ENCODE measurements around the gene ULBP1. TPM values are rescaled to one million over a fixed set of nuclear protein-coding genes. Genes with fewer than 3 reads are reported as not detected.

Gene ULBP1
- 1 to 10 TPM; 1.1 to 2.1 TPM for total RNA-seq
- 1 to 10 TPM; 2.7 to 6.0 (median 4.2) TPM for polyA plus RNA-seq (ENCODE audit: insufficient read length in 6 of 6)
- long read RNA-seq, donor 1, partial matches to known transcripts, result 0 of 2 reads
- long read RNA-seq, donor 1, other reads (novel, unspliced or antisense), result 0 of 2 reads
- long read RNA-seq, donor 2, result 0 reads
- long read RNA-seq, donor 3, result 0 reads
- long read RNA-seq, donor 4, result 0 reads
- long read RNA-seq, donor 5, result 0 reads
- long read RNA-seq, donor 6, partial matches to known transcripts, result 0 of 1 reads
- long read RNA-seq, donor 6, other reads (novel, unspliced or antisense), result 0 of 1 reads
- long read RNA-seq, donor 7, partial matches to known transcripts, result 0 of 1 reads
- long read RNA-seq, donor 7, other reads (novel, unspliced or antisense), result 0 of 1 reads
- long read RNA-seq, donor 8, partial matches to known transcripts, result 0 of 3 reads
- long read RNA-seq, donor 8, other reads (novel, unspliced or antisense), result 0 of 3 reads
- long read RNA-seq, donor 9, result 0 reads
- long read RNA-seq, donor 10, result 0 reads
- long read RNA-seq, donor 11, result 0 reads
- long read RNA-seq, donor 12, partial matches to known transcripts, result 0 of 1 reads
- long read RNA-seq, donor 12, other reads (novel, unspliced or antisense), result 0 of 1 reads

- intact Hi-C loops (cut with DNase I), result no loop called here
Observed at GRCh38 chr6:149963462-149964307, at the start of gene ULBP1. ULBP1 (plus strand) TSS chr6:149963943; CDS start chr6:149964050, 107 bp downstream.

GRCh38 chr6:149915970-149916865 is 47.5 kb upstream of the ULBP1 start:
- Histone ChIP-seq H3K4me3 (no peak overlapping the region), H3K4me1 (no peaks in the 10 kb centered on the region), H3K9me3 (no peaks in the 10 kb centered on the region), H3K27me3 (peaks cover 0 to 1% of the 10 kb centered on the region in 2 donors), H3K27ac (no peak overlapping the region), H3K36me3 (no peaks in the 10 kb centered on the region)
- ATAC-seq (no peak), DNase-seq (no peak)
- intact Hi-C loops (cut with DNase I), result no loop called here
- TF ChIP-seq CTCF (IDR thresholded peaks at IDR 0.05), result no peak

More at GRCh38 chr6:149963462-149964307, at the start of gene ULBP1:
- peak; percentile 68 to 92 (median 85) for DNase-seq
- Histone ChIP-seq H3K27me3 (peaks cover 27 to 94% of the 10 kb centered on the region in 2 donors), H3K4me1 (peaks cover 3 to 16% of the 10 kb centered on the region in 2 donors), H3K4me3 (peak within 1 kb of the TSS; percentile 33 to 50), H3K36me3 (no peaks in the 10 kb centered on the region), H3K9me3 (no peaks in the 10 kb centered on the region), H3K27ac (peak within 1 kb of the TSS; percentile 44 to 49)
- peak; percentile 94 for ATAC-seq
- TF ChIP-seq CTCF (IDR thresholded peaks at IDR 0.05), result no peak

GRCh38 chr6:149917679-149918078 is 46.1 kb upstream of the ULBP1 start:
- intact Hi-C loops (cut with DNase I), result no loop called here
- ATAC-seq, result no peak
- H3K4me3 ChIP-seq, result no peak overlapping the region

More at GRCh38 chr6:149917679-149918078, 46.1 kb upstream of the ULBP1 start:
- no peaks in the 10 kb centered on the region for H3K9me3 ChIP-seq
- H3K4me1 ChIP-seq, result peaks cover 0 to 4% of the 10 kb centered on the region in 2 donors
- DNase-seq, result no peak
- H3K27me3 ChIP-seq, result peaks cover 0 to 16% of the 10 kb centered on the region in 2 donors
- H3K27ac ChIP-seq, result no peak overlapping the region
- TF ChIP-seq CTCF (IDR thresholded peaks at IDR 0.05), result no peak
- no peaks in the 10 kb centered on the region for H3K36me3 ChIP-seq
